ENCODE data around the gene DMRT3.

Gene DMRT3

DNA sequence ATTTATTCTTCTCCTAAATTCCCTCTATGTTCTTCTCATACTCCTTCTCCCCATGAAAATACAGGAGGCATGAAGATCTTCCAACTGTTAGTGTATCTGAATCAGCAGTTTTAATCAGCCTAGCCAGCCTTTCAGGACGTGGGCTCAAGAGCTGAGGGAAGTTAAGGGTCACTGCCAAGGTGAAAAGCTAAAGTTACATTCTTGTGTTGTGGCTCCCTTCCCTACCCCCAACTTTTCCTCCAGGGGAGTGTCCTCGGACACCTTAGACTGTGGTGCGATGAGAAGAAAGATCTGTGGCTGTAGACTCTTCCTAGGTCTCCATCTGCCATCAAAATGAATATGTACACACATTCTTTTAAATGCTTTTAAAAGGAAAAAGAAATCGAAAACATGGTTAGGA lies 4.2 kb downstream of the DMRT3 start:
- TF ChIP-seq POLR2AphosphoS5 (IDR thresholded peaks at IDR 0.05; ENCODE audit: low read depth, low read length) (no peak), FOXP2 (optimal IDR thresholded peaks at IDR 0.05; ENCODE audit: borderline replicate concordance, extremely low read depth, extremely low read length, insufficient read depth) (no peak), SIN3A (IDR thresholded peaks at IDR 0.05; ENCODE audit: borderline replicate concordance, insufficient read depth, low read length) (no peak), TAF1 (IDR thresholded peaks at IDR 0.05; ENCODE audit: borderline replicate concordance, insufficient read depth, low read length) (no peak)
- TF ChIP-seq, protein P1, sequence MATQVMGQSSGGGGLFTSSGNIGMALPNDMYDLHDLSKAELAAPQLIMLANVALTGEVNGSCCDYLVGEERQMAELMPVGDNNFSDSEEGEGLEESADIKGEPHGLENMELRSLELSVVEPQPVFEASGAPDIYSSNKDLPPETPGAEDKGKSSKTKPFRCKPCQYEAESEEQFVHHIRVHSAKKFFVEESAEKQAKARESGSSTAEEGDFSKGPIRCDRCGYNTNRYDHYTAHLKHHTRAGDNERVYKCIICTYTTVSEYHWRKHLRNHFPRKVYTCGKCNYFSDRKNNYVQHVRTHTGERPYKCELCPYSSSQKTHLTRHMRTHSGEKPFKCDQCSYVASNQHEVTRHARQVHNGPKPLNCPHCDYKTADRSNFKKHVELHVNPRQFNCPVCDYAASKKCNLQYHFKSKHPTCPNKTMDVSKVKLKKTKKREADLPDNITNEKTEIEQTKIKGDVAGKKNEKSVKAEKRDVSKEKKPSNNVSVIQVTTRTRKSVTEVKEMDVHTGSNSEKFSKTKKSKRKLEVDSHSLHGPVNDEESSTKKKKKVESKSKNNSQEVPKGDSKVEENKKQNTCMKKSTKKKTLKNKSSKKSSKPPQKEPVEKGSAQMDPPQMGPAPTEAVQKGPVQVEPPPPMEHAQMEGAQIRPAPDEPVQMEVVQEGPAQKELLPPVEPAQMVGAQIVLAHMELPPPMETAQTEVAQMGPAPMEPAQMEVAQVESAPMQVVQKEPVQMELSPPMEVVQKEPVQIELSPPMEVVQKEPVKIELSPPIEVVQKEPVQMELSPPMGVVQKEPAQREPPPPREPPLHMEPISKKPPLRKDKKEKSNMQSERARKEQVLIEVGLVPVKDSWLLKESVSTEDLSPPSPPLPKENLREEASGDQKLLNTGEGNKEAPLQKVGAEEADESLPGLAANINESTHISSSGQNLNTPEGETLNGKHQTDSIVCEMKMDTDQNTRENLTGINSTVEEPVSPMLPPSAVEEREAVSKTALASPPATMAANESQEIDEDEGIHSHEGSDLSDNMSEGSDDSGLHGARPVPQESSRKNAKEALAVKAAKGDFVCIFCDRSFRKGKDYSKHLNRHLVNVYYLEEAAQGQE (IDR thresholded peaks at IDR 0.05; ENCODE audit: insufficient read depth in 1 of 2, low read depth in 2 of 2, low read length in 2 of 2) = no peak

DNA sequence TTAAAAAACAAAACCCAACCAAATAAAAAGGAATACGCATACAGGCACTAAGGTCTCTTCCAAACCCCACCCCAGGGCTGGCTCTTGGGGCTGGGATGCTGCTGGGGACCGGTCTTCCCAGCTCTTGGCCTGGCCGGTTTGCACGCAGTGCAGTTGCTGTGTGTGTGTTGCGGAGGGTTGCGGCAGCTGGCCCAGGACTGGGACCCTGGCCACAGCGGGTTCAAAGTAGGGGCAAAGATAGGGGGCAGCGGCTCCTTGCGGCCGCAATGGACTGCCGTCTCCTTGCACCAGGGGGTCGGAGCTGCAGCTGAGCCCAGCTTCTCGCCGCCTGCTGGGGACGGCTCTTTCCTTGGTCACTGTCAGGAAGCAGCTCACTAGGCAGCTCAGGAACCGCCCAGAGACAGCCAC lies 5.0 kb downstream of the DMRT3 start:
- TF ChIP-seq TAF1 (IDR thresholded peaks at IDR 0.05; ENCODE audit: borderline replicate concordance, insufficient read depth, low read length) (no peak), SIN3A (IDR thresholded peaks at IDR 0.05; ENCODE audit: borderline replicate concordance, insufficient read depth, low read length) (no peak), FOXP2 (optimal IDR thresholded peaks at IDR 0.05; ENCODE audit: borderline replicate concordance, extremely low read depth, extremely low read length, insufficient read depth) (no peak), POLR2AphosphoS5 (IDR thresholded peaks at IDR 0.05; ENCODE audit: low read depth, low read length) (no peak)
- TF ChIP-seq, protein P1 (IDR thresholded peaks at IDR 0.05; ENCODE audit: insufficient read depth in 1 of 2, low read depth in 2 of 2, low read length in 2 of 2) = no peak

DNA sequence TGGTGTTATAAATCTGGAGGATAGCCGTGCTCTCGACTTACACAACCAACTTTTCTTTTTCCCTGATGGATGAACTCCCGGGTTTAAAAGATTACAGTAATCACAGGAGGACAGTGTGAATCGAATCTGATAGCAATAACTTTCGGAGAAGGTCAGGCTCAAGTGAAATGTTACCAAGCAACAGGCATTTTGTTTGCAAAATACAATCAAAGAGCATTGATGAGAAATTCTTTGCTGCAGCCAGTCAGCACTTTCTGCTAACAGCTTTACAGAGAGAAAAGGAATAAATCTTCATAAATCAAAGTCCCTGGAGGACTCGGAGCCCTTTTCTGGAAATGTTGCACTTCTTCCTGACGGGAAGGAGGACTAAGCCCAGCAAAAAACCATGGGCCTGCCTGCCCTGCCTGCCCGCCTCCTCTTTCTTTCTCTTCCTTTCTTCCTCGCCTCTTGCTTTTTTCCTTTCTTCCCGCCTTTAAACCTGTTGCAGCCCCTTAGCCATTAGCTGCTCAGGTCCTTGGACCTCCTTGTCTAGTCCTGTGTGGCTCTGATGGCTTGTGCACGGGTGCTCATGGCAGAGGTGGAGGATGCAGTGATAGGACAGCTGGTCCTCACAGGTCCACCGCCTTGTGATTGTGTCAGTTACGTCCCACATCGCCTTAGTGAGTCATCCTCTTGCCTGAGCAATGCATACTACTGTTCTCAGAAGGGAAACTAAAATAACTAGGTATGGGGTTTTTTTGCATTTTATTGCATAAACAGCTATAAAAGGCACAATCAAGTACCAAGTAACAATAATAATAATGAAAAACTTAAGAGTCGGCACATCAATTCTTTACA lies 6.2 kb downstream of the DMRT3 start:
- no peak for TF ChIP-seq POLR2AphosphoS5 (IDR thresholded peaks at IDR 0.05; ENCODE audit: low read depth, low read length)
- TF ChIP-seq TAF1 (IDR thresholded peaks at IDR 0.05; ENCODE audit: borderline replicate concordance, insufficient read depth, low read length) = no peak
- TF ChIP-seq, protein P1 (IDR thresholded peaks at IDR 0.05; ENCODE audit: insufficient read depth in 1 of 2, low read depth in 2 of 2, low read length in 2 of 2) = no peak
- TF ChIP-seq FOXP2 (optimal IDR thresholded peaks at IDR 0.05; ENCODE audit: borderline replicate concordance, extremely low read depth, extremely low read length, insufficient read depth) = no peak
- TF ChIP-seq SIN3A (IDR thresholded peaks at IDR 0.05; ENCODE audit: borderline replicate concordance, insufficient read depth, low read length) = no peak

DNA sequence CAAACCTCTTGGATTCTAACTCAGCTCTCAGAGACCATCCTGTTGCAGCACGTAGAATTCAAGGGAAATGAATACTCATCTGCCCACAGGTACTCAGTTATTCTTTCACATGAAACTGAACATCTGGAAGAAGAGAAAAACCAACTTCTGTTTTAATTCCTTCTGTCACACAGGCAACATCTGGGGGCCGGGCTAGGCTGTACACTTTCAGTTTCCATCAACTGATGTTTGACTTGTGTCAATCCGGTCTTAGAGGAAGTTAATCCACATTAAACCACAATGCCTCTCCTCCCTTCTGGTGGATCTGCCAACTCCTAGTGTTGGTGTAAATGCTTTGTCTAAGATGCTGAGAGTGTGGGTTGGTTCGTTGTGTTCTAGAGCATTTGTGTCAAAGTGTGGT lies 17.6 kb downstream of the DMRT3 start:
- no peak for TF ChIP-seq FOXP2 (optimal IDR thresholded peaks at IDR 0.05; ENCODE audit: borderline replicate concordance, extremely low read depth, extremely low read length, insufficient read depth)
- TF ChIP-seq, protein P1 (IDR thresholded peaks at IDR 0.05; ENCODE audit: insufficient read depth in 1 of 2, low read depth in 2 of 2, low read length in 2 of 2) = no peak
- no peak for TF ChIP-seq POLR2AphosphoS5 (IDR thresholded peaks at IDR 0.05; ENCODE audit: low read depth, low read length)
- TF ChIP-seq SIN3A (IDR thresholded peaks at IDR 0.05; ENCODE audit: borderline replicate concordance, insufficient read depth, low read length) = no peak
- no peak for TF ChIP-seq TAF1 (IDR thresholded peaks at IDR 0.05; ENCODE audit: borderline replicate concordance, insufficient read depth, low read length)
